Activated naive CD8-positive, alpha-beta T cell (primary cell): ENCODE results near the gene NPM3.

ENCODE experiments used
- H3K27ac Mint-ChIP-seq: one replicate; pipeline ENCODE4 v1.8.0; 2021; ENCODE audit warnings: mixed read lengths
- H3K27me3 Mint-ChIP-seq: one replicate; pipeline ENCODE4 v1.8.0; 2021; ENCODE audit warnings: mixed read lengths
- H3K36me3 Mint-ChIP-seq: one replicate; pipeline ENCODE4 v1.8.0; 2021; ENCODE audit warnings: mixed read lengths
- H3K4me1 Mint-ChIP-seq: one replicate; pipeline ENCODE4 v1.8.0; 2021; ENCODE audit warnings: low read depth, mixed read lengths
- H3K4me3 Mint-ChIP-seq: one replicate; pipeline ENCODE4 v1.8.0; 2021; ENCODE audit warnings: mild to moderate bottlenecking, mixed read lengths
- H3K9me3 Mint-ChIP-seq: one replicate; pipeline ENCODE4 v1.8.0; 2021; ENCODE audit warnings: low read depth, mixed read lengths

Gene NPM3

DNA sequence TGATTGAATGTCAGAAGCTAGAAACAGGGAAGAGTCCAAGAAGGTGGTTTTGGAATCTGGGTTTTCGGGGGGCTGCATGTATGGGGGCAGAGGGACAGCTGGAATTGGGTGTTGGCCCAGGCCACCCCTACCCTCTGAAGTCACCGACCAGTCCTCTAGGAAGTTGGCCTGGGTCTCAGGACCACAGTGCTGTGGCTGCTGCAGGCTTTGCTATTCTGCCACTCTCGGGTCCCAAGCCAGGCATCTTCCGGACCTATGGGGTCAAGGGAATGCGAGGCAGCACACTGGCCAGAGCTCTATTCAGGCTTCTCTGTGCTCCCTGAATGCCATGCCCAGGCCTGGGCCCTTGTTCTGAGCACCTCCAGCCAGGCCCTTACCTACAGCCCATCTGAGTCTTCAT, 20.5 kb downstream of the NPM3 start:
- no peaks in the 10 kb centered on the region for H3K36me3 Mint-ChIP-seq
- no peaks in the 10 kb centered on the region for H3K4me1 Mint-ChIP-seq
- peaks cover 3% of the 10 kb centered on the region for H3K27me3 Mint-ChIP-seq
- H3K9me3 Mint-ChIP-seq = no peaks in the 10 kb centered on the region
- H3K4me3 Mint-ChIP-seq = no peak overlapping the region
- H3K27ac Mint-ChIP-seq = no peak overlapping the region

DNA sequence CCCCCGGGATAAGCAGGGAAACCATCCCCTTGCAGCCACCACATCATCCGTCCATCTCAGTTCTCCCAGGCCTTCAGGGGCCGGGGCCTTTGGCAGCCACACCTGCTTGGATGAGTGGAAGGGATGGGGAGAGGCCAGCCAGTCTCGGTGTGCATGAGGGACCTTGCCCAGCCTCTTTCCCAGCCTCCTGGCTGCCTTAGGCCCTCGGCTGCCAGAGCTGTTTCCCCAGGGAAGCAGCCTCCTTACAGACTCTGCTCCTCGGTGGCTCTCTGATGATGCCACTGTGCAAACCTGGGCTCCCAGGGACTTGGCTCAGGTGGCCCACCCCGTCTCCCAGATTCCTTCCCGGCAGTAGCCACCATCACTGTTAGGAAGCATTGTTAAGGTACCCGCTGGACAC, 22.0 kb downstream of the NPM3 start:
- Mint-ChIP-seq H3K4me3 (no peak overlapping the region), H3K9me3 (no peaks in the 10 kb centered on the region), H3K4me1 (no peaks in the 10 kb centered on the region), H3K27me3 (peaks cover 3% of the 10 kb centered on the region), H3K27ac (no peak overlapping the region), H3K36me3 (no peaks in the 10 kb centered on the region)

DNA sequence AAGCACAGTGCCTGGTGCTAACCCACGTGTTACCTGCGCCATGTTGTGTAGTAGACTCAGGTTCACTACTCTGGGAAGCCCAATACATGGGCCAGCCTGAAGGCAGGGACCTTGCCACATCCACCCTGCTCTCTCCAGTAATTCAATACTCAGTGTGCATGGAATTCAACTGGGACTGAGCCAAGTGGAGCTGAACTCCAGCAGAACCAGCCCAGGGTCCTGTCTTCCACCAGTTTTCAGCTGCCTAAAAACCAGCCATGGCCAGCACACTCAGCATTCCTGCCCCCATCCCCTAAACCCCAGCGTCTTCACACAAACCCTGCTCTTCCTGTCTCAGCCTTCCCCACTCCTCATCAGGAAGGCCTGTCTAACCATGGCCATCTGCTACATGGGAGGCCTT, 22.7 kb downstream of the NPM3 start:
- Mint-ChIP-seq H3K27ac (no peak overlapping the region), H3K27me3 (peaks cover 3% of the 10 kb centered on the region), H3K4me3 (no peak overlapping the region), H3K36me3 (no peaks in the 10 kb centered on the region), H3K9me3 (no peaks in the 10 kb centered on the region), H3K4me1 (no peaks in the 10 kb centered on the region)

DNA sequence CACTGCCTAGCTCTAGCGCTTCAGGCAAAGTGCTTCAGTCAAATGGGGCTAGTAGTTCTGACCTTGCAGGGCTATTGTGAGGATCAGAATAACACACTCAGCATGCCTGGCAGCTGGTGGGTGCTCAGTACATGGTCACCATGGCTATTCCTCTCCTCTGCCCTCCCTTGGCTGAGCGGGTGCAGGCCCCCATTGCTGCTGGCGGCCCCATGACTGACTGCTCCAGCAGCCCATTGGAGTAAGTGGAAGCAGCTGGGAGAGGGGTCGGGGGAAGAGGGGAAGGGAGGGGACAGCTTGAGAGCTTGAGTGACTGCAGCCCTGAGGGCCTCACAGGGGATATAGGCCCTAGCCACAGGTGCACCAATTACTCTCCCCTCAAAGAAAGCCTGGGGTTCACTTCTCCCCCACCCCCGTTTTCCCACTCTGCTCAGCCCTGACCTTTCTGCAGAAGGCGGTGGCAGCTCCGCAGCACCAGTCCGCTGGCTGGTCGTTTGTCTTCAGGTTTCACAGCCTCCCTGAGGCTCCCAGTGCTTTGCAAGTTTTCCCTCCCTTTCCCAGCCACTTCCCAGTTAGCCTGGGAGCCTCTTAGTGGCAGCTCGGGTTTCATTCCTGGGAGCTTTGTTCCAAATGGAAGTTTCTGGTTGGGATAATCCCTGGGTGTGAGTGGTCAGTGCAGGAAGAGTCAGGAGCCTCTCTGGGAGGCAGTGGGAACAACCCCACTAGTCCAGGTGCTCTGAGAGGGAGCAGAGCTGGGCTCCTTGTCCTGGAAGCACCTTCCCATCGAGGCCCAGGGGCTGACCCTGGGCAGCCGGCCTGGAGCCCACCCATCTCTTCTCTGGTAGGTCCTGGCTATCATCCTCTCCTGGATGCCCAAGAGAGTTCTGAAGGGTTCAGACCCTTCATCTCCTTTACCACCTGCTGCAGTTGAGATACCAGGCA, 23.7 kb downstream of the NPM3 start:
- H3K27ac Mint-ChIP-seq = no peak overlapping the region
- no peaks in the 10 kb centered on the region for H3K36me3 Mint-ChIP-seq
- H3K4me1 Mint-ChIP-seq = no peaks in the 10 kb centered on the region
- no peak overlapping the region for H3K4me3 Mint-ChIP-seq
- H3K27me3 Mint-ChIP-seq = no peaks in the 10 kb centered on the region
- H3K9me3 Mint-ChIP-seq = no peaks in the 10 kb centered on the region

DNA sequence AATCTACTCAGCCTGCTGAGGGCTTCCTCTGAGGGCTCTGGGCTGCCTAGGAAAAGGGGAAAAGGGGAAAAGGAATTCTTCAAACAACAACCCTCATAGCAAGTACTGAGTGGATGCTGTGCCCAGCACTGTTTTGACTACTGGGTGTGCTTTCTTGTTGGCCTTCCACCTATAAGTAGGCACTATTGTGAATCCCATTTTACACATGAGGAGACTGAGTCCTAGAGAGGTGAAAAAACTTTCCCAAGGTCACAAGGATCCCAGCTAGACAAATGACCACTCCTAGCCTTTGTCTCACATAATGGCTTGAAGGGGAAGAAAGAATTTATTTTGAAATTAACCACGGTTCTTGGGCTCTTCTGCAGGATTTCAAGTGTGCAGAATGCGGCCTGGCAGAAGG, 24.4 kb downstream of the NPM3 start:
- Mint-ChIP-seq H3K9me3 (no peaks in the 10 kb centered on the region), H3K27me3 (peaks cover 1% of the 10 kb centered on the region), H3K36me3 (no peaks in the 10 kb centered on the region)

DNA sequence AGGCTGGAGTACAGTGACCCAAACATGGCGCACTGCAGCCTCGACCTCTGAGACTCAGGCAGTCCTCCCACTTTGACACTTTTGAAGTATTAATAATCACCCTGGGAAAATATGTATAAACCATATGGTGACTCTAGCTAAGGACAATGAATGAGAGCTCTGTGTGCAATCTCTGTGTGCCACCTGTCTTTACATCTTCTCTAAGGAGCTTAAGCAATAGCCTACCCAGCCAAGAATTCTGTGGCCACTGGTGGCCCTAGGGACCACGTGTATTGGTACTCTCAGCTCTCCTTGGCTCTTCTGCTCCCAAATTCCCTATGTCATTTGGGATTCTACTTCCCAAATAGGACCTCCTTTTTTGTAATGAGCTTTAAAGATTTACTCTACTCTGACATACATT, 31.0 kb downstream of the NPM3 start:
- Mint-ChIP-seq H3K36me3 (no peaks in the 10 kb centered on the region), H3K4me3 (no peak overlapping the region), H3K9me3 (no peaks in the 10 kb centered on the region), H3K27me3 (peaks cover 6% of the 10 kb centered on the region), H3K27ac (no peak overlapping the region), H3K4me1 (no peaks in the 10 kb centered on the region)

More for the DNA sequence above, 24.4 kb downstream of the NPM3 start:
- no peaks in the 10 kb centered on the region for H3K4me1 Mint-ChIP-seq
- H3K27ac Mint-ChIP-seq = no peak overlapping the region
- H3K4me3 Mint-ChIP-seq = no peak overlapping the region

DNA sequence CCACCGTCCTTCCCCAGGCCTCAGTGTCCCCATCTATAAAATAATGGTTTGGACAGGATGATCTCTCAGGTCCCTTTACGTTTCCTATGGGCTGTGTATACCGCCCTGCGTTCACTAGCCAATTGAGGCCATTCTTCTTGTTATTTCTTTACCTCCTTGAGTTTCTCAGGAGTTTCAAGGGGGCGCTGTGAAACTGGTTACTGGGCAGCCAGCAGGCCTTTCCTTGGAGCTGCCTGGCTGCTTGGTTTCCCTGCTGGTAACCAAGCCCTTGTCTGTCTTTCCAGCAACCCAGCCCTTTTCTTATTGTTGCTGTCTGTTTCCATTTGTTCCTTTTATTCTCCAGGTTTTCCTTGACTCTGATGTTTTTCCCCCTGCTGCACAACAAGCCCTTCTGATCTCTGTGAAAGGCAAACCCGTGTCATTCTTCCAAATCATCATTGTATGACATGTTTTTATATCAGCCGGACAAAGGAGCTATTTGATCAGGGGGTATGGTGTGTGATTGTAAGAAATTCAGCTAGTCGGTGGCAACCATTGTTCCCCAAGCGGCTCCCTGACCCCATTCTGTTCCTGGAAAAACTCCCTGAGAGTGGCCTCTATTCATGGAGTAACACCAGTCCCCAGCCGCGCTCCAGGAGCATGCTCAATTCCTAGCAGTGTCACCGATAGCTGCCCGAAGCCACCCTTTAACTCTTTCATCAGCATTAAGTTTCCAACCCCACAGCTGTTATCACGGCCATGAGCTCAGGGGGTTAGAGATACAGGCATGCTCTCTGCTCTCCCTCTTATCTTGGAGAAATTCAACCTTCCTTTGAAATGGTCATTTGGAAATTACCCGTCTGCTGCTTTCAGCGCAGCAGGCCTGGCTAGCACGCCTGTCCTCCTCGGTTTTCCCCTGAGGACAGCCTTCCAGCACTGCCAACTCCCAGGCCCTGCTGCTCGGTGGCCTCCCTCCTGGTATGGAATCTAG, 33.9 kb downstream of the NPM3 start:
- no peaks in the 10 kb centered on the region for H3K4me1 Mint-ChIP-seq
- H3K27ac Mint-ChIP-seq = no peak overlapping the region
- peaks cover 6% of the 10 kb centered on the region for H3K27me3 Mint-ChIP-seq
- no peaks in the 10 kb centered on the region for H3K36me3 Mint-ChIP-seq
- H3K4me3 Mint-ChIP-seq = no peak overlapping the region
- H3K9me3 Mint-ChIP-seq = no peaks in the 10 kb centered on the region

DNA sequence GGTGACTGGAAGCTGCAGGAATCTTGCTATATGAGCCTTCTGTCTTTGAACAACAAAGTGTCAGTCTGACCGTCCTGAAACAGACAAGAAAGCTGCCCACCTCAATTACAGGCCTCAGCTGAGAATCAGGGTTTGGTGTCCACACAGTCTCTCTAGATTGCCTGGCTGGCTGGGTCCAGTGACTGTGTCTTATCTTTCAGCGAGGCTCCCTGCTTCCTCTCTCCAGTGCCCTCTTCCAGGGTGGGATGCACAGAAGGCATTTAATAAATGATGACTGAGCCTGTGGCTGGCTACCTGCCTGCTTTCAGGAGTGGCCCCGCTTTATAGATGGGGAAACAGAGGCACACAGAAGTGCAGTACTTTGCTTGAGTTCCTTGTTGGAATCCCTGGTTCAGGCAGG, 34.8 kb downstream of the NPM3 start:
- Mint-ChIP-seq H3K9me3 (no peaks in the 10 kb centered on the region), H3K27ac (no peak overlapping the region), H3K4me1 (no peaks in the 10 kb centered on the region), H3K36me3 (no peaks in the 10 kb centered on the region), H3K4me3 (no peak overlapping the region), H3K27me3 (peaks cover 4% of the 10 kb centered on the region)

DNA sequence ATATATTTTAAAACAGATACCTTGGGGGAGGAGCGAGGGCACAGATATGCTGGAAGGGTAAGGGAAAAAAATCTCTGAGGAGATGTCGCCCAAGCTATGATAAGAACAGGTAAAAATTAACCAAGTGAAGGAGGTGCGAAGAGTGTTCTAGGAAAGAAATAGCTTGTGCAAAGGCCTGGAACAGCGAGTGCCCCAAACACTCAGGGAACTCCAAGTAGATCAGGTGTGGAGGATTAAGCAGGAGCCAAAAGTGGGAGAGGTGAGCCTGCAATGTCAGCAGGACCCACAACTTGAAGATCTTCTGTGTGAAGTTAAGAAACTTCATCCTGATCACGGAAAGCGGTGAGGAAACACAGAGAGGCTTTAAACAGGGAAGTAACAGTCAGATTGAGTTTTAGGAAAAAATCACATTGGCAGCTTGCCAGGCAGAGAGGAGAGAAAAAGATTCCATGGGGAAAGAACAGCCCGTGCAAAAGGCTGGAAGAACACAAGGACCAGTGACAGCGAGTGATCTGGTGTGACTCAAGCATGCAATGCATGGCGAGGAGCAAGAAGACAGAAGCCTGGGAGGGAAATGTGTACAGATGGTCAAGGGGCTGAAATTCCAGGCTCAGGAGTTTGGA, 38.1 kb downstream of the NPM3 start:
- H3K27ac Mint-ChIP-seq = no peak overlapping the region
- no peaks in the 10 kb centered on the region for H3K36me3 Mint-ChIP-seq

DNA sequence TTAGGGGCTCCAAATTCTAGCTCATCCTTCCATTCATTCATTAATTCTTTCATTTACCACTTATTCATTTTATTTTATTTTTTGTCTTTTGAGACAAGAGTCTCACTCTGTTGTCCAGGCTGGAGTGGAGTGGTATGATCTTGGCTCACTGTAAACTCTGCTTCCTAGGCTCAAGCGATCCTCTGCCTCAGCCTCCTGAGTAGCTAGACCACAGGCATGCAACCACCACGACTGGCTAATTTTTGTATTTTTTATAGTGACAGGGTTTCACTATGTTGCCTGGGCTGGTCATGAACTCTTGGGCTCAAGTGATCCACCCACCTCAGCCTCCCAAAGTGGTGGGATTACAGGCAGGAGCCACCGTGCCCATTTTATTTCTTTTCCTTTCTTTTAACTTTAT, 39.0 kb downstream of the NPM3 start:
- no peak overlapping the region for H3K27ac Mint-ChIP-seq
- no peaks in the 10 kb centered on the region for H3K9me3 Mint-ChIP-seq
- H3K36me3 Mint-ChIP-seq = no peaks in the 10 kb centered on the region
- no peaks in the 10 kb centered on the region for H3K4me1 Mint-ChIP-seq
- H3K4me3 Mint-ChIP-seq = no peak overlapping the region
- no peaks in the 10 kb centered on the region for H3K27me3 Mint-ChIP-seq

More for the DNA sequence above, 38.1 kb downstream of the NPM3 start:
- no peaks in the 10 kb centered on the region for H3K27me3 Mint-ChIP-seq
- H3K4me3 Mint-ChIP-seq = no peak overlapping the region
- no peaks in the 10 kb centered on the region for H3K9me3 Mint-ChIP-seq
- no peaks in the 10 kb centered on the region for H3K4me1 Mint-ChIP-seq

DNA sequence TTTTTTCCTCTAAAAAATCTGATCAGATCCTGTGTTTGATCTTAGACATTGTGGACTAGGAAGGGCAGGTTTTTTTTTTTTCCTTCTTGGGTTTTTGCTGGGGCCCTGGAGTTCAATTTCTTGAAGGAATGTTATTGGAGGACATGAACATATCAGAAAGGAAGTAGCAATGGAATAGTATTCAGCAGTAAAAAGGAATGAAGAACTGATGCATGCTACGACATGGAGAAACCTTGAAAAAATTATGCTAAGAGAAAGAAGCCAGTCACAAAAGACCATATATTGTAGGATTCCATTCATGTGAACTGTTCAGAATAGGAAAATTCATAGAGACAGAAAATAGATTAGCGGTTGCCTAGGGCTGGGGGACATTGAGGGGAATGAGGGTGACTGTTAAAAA, 41.3 kb downstream of the NPM3 start:
- Mint-ChIP-seq H3K9me3 (no peaks in the 10 kb centered on the region), H3K27me3 (no peaks in the 10 kb centered on the region), H3K4me1 (no peaks in the 10 kb centered on the region), H3K27ac (no peak overlapping the region), H3K36me3 (no peaks in the 10 kb centered on the region), H3K4me3 (no peak overlapping the region)

DNA sequence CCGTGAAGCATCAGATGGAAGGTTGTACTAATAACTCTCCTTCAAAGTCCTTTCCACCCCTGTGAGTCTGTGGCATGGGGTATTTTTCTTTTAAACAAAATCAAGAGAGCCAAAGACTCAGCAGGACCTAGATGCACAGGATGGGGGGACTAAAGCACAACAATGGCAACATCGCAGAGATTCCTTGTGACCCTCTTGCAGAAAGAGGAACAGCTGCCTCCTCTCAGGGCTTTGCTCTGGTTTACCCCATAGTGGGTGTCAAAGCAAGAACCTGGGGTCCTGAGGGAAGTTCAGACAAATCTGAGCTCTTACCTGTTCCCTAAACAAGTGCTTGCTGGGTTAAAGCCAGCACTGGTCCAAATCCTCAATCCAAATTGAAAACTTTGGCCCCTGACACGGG, 46.6 kb downstream of the NPM3 start:
- Mint-ChIP-seq H3K27ac (no peak overlapping the region), H3K9me3 (no peaks in the 10 kb centered on the region), H3K4me1 (no peaks in the 10 kb centered on the region), H3K4me3 (no peak overlapping the region), H3K27me3 (peaks cover 5% of the 10 kb centered on the region), H3K36me3 (no peaks in the 10 kb centered on the region)

DNA sequence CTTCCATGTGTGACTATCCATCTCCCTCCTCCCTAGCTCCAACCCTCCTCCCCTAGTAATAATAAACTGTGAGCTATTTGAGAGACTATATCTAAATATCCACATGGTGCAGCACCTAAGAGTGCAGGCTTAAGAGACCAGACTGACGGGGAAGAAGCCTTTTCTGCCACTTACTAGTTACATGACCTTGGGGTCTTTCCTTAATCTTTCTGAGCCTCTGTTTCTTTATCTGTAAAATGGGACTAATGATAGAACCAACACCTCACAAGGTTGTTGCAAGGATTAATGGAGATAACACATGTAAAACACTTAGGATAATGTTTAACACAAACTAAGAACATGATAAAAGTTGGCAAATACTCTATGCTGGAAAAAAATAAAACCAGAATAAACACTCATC, 51.1 kb downstream of the NPM3 start:
- H3K4me1 Mint-ChIP-seq = no peaks in the 10 kb centered on the region
- no peaks in the 10 kb centered on the region for H3K36me3 Mint-ChIP-seq
- peaks cover 5% of the 10 kb centered on the region for H3K27me3 Mint-ChIP-seq
- H3K27ac Mint-ChIP-seq = no peak overlapping the region
- H3K4me3 Mint-ChIP-seq = no peak overlapping the region
- no peaks in the 10 kb centered on the region for H3K9me3 Mint-ChIP-seq
